Measurements from ENCODE around the gene SIAH1.
"Not testable (repeated sequence)": the region's sequence is repeated elsewhere in the genome, so short reads cannot be mapped to it uniquely, and the experiment has no call there.

SIAH1 gene

GRCh38 chr16:48326915-48327314 lies 58.3 kb downstream of the SIAH1 start:
- no peak for DNase-seq

DNA sequence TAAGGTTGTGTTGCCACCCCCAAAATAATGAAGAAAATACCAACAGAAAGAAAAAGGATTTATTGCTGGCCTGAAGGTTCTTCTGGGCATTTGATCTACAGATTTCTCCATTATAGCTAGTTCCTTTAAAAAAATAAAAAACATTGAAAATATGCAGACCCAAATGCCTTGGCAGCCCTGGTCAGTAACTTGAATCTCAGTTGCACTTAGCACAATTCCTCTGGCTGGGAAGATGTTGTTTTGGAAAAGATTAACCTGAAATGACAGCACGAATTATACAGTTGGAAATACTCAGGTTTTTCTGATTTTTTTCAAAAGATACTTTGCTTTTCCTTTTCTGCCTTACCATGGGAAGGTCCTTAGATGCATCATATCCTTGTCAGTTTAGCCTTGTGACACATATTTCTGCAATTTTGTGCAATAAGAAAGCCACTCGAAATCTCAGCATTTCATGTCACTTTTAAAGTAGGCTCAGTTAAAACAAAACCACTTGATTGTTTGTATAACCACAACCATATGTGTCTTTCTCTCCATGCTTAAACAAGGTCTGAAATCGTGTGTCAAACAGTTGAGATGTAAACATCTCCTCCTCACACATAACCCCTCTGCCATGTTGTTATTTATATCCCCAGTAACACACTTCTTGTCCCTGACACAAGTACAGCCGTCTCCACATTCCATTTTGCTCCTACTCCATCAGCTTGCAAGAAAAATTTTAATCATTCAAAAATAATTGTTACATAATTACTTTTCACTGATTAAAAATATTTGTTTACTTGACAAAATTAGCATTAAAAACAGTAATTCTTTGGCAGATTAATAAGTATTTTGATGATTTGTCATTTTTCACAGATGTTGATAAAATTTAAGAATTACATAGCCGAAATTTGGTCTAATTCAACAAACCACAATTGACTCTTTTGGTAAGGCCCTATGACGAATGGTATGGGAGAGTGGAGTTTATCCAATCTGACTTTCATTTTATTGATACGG lies 61.1 kb downstream of the SIAH1 start:
- DNase-seq = no peak

- DNase-seq = no peak
These were observed 63.7 kb downstream of the SIAH1 start for GRCh38 chr16:48321317-48322036.

- DNase-seq = no peak
These were observed 66.6 kb downstream of the SIAH1 start for GRCh38 chr16:48318630-48319029.

DNA sequence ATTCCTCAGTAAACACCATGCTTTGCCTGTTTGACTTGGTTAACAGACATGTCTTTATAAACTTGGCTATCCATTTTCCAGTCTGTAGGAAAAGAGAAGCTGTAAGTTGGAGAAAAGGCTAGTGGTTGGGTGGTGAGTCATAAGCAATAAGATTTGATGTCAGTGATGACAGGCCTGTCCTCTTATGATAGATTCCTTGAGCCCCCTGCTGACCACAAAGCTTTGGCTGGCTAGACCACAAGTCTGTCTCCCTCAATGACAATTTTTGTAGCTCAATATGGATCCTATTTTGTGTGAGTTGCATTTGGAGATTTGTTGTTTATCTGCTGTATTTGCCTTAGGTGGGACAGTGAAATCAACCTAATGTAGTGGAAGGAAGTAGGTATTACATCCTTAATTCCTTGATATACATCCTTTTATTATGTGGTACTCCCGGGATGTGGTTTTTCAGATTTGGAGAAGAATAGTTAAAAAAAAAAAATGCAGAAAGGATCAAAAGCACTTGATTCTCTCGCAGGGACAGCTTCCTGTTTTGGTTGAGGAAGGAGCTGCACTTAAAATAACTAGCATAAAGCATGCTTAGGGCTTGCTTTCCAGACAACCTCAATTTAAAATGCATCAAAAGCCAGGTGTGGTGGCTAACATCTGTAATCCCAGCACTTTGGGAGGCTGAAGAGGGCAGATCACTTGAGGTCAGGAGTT lies 67.4 kb downstream of the SIAH1 start:
- no peak for DNase-seq

- DNase-seq = no peak
These were observed 68.2 kb downstream of the SIAH1 start for GRCh38 chr16:48317026-48317425.

DNA sequence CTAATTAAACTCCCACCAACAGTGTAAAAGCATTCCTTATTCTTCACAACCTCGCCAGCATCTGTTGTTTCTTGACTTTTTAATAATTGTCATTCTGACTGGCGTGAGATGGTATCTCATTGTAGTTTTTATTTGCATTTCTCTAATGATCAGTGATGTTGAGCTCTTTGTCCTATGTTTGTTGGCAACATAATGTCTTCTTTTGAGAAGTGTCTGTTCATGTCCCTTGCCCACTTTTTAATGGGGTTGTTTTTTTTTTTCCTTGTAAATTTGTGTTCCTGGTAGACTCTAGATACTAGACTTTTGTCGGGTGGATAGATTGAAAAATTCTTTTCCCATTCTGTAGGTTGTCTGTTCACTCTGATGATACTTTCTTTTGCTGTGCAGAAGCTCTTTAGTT lies 71.3 kb downstream of the SIAH1 start:
- not testable (repeated sequence) for DNase-seq

DNA sequence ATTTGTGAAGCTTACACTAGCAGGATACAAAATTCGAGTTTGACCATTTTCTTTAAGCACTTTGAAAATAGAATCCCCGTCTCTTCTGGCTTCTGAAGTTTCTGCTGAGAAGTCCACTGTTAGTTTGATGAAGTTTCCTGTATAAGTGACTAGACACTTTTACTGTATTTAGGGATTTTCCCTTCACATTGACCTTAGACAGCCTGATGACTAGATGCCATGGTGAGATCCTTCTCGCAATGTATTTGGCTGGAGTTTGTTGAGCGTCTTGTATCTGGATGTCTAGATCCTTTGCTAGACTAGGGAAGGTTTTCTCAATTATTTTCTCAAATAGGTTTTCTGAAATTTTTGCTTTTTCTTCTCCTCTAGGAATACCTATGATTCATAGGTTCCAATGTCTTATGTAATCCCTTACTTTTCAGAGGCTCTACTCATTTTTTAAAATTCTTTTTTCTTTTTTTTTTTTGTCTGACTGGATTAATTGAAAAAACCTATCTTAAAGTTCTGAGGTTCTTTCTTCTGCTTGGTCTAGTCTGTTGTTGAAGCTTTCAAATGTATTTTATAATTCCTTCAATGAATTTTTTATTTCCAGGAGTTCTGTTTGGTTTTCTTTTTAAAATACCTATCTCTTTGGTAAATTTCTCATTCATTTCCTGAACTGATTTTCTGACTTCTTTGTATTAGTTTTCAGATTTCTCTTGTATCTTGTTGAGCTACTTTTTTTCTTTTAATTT lies 74.1 kb downstream of the SIAH1 start:
- DNase-seq = no peak
